GM21619 (cell line): ENCODE results near the gene TPR.
A peak's percentile ranks its signal among the peaks of the same experiment; 100 is the strongest.

Experiments
- ATAC-seq: cut with Tn5 transposase; IDR thresholded peaks from one replicate; pipeline ENCODE4 v1.9.1; 2021; ENCODE audit not compliant: unreplicated experiment

Gene TPR

DNA sequence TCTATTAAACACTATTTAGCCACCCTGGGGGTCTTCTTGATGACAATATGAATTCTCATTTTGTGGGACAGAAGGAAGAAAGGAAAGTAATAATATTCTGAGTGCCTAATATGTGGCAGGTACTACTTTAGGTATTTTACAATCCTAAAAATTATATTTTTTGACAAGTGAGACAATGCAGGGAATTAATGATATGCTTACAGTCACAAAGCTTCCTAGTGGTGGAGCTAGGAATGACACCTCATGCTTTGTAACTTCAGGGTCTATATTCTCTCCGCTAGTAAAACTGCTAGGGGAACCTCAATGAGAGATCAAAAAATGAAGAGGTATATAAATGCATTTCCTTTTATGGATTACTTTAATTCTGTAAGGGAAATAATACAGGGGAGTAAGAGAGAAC, 44.3 kb downstream of the TPR start:
- ATAC-seq, result no peak

DNA sequence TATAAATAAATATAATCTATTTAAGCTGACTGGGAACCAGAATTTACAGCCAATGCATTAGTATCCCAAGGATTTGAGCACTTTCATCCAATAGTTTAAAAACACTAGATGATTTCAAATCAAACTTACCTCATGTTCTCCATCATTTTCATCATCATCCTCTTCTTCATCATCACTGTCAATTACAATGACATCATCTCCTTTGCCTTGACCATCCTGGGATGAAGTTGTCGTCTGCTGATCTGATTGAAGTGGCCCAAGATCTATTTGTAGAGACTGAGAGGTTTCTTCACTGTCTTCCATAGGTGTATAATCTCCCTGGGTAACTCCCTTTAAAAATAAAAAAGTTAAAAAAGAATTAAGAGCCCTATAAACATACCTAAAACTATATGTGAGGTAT, 47.7 kb downstream of the TPR start:
- ATAC-seq, result no peak

DNA sequence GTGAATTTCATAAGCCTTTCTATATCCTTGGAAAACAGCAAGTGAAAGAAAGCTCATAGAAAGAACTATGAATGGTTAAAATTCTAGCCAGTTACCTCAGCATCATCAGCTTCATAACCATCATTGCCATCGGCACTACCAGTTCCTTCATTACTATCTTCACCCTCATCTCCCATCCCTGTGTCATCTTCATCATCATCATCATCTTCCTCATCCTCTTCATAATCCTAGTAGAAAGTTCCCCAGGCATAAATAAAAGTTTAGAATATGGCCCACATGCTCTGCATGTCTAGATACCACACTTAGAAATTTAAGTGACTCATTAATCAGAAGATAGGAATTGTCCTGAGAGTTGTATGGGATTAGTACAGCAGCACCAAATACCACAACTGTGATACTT, 49.0 kb downstream of the TPR start:
- ATAC-seq, result no peak

- ATAC-seq, result no peak
Measured at GRCh38 chr1:186325239-186325638, 49.8 kb downstream of the TPR start.

DNA sequence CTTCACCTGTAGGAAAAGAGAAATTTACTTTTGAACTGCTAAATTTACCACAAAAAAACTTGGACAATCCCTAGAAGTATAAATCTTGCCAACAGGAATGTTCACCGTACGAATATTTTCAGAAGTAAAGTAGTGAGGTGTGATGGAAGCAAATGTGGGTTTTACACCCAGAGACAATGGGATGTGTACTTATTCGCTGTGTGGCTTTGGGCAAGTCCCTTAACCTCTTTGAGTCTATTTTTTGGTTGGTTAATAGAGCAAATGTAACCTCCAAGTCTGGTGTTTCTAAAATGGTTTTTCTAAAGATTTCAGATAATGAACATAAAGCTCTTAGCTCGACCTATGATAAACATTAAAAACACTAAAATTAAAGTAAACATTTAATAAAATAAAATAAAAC, 51.2 kb downstream of the TPR start:
- no peak for ATAC-seq

- no peak for ATAC-seq
Measured at GRCh38 chr1:186315570-186315969, 59.5 kb downstream of the TPR start.

DNA sequence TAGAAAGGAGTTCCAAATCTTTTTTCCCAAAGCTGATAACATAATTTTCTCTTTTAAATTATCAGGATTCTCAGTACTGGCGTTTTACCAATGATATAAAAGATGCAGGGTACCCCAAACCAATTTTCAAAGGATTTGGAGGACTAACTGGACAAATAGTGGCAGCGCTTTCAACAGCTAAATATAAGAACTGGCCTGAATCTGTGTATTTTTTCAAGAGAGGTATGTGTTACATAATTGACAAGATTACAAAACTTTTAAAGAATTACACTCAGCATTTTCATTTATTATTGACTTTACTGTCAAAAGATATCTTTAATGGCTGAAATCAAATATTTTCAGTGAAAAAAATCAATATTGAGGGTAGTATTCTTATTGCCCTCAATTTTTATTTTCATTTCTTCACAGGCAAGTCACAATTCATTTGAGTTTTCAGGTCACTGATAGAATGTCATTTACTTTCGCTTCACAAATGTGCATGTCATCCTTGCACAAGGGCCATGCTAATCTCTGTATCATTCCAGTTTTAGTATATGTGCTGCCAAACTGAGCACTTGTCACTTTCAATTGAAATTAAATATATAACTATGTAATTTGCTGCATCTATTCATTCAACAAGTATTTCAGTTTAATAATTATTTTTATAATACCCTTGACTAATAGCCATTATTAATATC, 63.5 kb downstream of the TPR start:
- no peak for ATAC-seq

DNA sequence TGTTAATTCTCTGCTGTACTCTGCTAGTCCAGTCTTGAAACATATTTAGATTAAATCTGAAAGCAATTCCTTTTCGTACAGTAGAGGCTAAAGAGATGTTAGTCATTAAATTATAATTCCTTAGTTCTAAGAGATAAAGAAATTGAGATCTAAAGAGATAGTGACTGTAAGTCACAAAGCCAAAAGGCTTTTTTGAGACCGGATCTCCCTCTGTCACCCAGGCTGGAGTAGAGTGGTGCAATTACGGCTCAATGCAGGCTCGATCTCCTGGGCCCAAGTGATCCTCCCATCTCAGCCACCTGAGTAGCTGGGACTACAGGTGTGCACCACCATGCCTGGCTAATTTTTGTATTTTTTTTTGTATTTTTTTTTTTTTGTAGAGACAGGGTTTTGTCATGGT, 64.7 kb downstream of the TPR start:
- no peak for ATAC-seq

DNA sequence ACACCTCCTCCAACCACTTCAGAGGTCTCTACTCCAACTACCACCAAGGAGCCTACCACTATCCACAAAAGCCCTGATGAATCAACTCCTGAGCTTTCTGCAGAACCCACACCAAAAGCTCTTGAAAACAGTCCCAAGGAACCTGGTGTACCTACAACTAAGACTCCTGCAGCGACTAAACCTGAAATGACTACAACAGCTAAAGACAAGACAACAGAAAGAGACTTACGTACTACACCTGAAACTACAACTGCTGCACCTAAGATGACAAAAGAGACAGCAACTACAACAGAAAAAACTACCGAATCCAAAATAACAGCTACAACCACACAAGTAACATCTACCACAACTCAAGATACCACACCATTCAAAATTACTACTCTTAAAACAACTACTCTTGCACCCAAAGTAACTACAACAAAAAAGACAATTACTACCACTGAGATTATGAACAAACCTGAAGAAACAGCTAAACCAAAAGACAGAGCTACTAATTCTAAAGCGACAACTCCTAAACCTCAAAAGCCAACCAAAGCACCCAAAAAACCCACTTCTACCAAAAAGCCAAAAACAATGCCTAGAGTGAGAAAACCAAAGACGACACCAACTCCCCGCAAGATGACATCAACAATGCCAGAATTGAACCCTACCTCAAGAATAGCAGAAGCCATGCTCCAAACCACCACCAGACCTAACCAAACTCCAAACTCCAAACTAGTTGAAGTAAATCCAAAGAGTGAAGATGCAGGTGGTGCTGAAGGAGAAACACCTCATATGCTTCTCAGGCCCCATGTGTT, 66.6 kb downstream of the TPR start:
- ATAC-seq, result no peak

GRCh38 chr1:186307445-186307844, 67.6 kb downstream of the TPR start:
- ATAC-seq, result no peak

DNA sequence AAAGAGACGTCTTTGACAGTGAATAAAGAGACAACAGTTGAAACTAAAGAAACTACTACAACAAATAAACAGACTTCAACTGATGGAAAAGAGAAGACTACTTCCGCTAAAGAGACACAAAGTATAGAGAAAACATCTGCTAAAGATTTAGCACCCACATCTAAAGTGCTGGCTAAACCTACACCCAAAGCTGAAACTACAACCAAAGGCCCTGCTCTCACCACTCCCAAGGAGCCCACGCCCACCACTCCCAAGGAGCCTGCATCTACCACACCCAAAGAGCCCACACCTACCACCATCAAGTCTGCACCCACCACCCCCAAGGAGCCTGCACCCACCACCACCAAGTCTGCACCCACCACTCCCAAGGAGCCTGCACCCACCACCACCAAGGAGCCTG, 68.5 kb downstream of the TPR start:
- no peak for ATAC-seq

GRCh38 chr1:186304982-186305949, 69.8 kb downstream of the TPR start:
- peak; percentile 84 for ATAC-seq

GRCh38 chr1:186303911-186304310, 71.1 kb downstream of the TPR start:
- ATAC-seq, result no peak

GRCh38 chr1:186302381-186302920, 72.6 kb downstream of the TPR start:
- ATAC-seq, result no peak

- ATAC-seq, result no peak
Measured at GRCh38 chr1:186301448-186301847, 73.6 kb downstream of the TPR start.

GRCh38 chr1:186300056-186300455, 75.0 kb downstream of the TPR start:
- no peak for ATAC-seq

GRCh38 chr1:186299570-186299969, 75.5 kb downstream of the TPR start:
- no peak for ATAC-seq

DNA sequence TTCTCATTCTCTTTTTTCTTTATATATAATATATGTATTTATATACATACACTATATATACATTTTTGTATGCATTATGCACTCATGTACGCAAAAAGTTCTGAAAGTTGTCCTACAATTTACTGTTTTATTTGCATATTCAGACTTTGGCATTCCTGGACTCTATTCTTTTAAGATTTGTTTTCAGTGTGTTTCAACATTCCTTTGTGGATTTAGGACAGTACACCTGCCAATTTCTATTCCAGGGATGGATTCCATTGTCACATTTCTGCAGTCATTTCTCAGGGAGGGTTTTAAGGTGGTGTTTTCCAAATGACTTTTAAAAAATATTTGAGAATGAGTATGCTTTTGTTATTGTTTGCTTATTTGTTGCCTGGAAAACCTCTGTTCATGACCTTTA, 76.2 kb downstream of the TPR start:
- no peak for ATAC-seq

- ATAC-seq, result no peak
Measured at GRCh38 chr1:186297439-186298045, 77.5 kb downstream of the TPR start.

- ATAC-seq, result no peak
Measured at GRCh38 chr1:186295980-186296379, 79.1 kb downstream of the TPR start, which contains the start of gene PRG4. Gene PRG4 (plus strand): TSS chr1:186296279.

- ATAC-seq, result no peak
Measured at GRCh38 chr1:186292875-186293274, 82.2 kb downstream of the TPR start.
